HG03196 (cell line): ENCODE results near the gene C3orf18.

Experiments used
- ATAC-seq: cut with Tn5 transposase; IDR thresholded peaks from one replicate; pipeline ENCODE4 v1.9.1; 2021; ENCODE audit not compliant: unreplicated experiment

The C3orf18 gene

GRCh38 chr3:50551681-50552435, 15.7 kb downstream of the C3orf18 start:
- no peak for ATAC-seq

- no peak for ATAC-seq
Observed at GRCh38 chr3:50551054-50551659, 16.4 kb downstream of the C3orf18 start.

- no peak for ATAC-seq
Observed at GRCh38 chr3:50550079-50550736, 17.3 kb downstream of the C3orf18 start.

GRCh38 chr3:50549226-50549625, 18.3 kb downstream of the C3orf18 start:
- ATAC-seq = no peak

GRCh38 chr3:50545781-50546180, 21.8 kb downstream of the C3orf18 start:
- ATAC-seq = no peak

GRCh38 chr3:50542177-50543034, 25.1 kb downstream of the C3orf18 start:
- ATAC-seq = no peak

GRCh38 chr3:50539356-50540286, 27.9 kb downstream of the C3orf18 start:
- ATAC-seq = no peak

GRCh38 chr3:50537421-50538129, 30.0 kb downstream of the C3orf18 start:
- no peak for ATAC-seq

GRCh38 chr3:50536471-50537180, 30.9 kb downstream of the C3orf18 start:
- ATAC-seq = no peak

- no peak for ATAC-seq
Observed at GRCh38 chr3:50534681-50535330, 32.7 kb downstream of the C3orf18 start.

- no peak for ATAC-seq
Observed at GRCh38 chr3:50533807-50534461, 33.6 kb downstream of the C3orf18 start.

- no peak for ATAC-seq
Observed at GRCh38 chr3:50533316-50533715, 34.2 kb downstream of the C3orf18 start.

- ATAC-seq = no peak
Observed at GRCh38 chr3:50532062-50532705, 35.4 kb downstream of the C3orf18 start.

GRCh38 chr3:50531201-50531600, 36.3 kb downstream of the C3orf18 start:
- ATAC-seq = no peak

GRCh38 chr3:50530001-50530970, 37.3 kb downstream of the C3orf18 start:
- ATAC-seq = no peak

GRCh38 chr3:50525987-50526386, 41.6 kb downstream of the C3orf18 start:
- ATAC-seq = no peak
